Measurements from ENCODE around the gene VAV3. TPM values are rescaled to one million over a fixed set of nuclear protein-coding genes. Genes with fewer than 3 reads are reported as not detected.
A peak's percentile ranks its signal among the peaks of the same experiment; 100 is the strongest.

VAV3 gene
- total RNA-seq, 4 donors from 2014 or later, result 44.1 to 123 (median 111) TPM

GRCh38 chr1:107786203-107786845, 178.7 kb downstream of the VAV3 start:
- no peaks in the 10 kb centered on the region for H3K27me3 ChIP-seq
- H3K4me1 ChIP-seq, result peaks cover 0 to 3% (median 0%) of the 10 kb centered on the region in 4 donors
- H3K36me3 ChIP-seq, result no peaks in the 10 kb centered on the region
- H3K9me3 ChIP-seq, result no peaks in the 10 kb centered on the region
- TF ChIP-seq POLR2A (IDR thresholded peaks at IDR 0.05) (no peak), EP300 (IDR thresholded peaks at IDR 0.05; ENCODE audit: low read depth) (no peak)
- intact Hi-C loops (cut with DNase I; ENCODE audit: low total_unique reads), result no loop called here
- in situ Hi-C loops (cut with MboI; ENCODE audit: low pct_ligation_motif_present in 1 of 4, low pct_unique_long_range_greater_than_20kb in 1 of 4, low sequenced_read_pairs in 3 of 4), result no loop called here
- DNase-seq, result no peak
- H3K4me3 ChIP-seq, result peak overlapping the region in 1 of 4 donors; percentile 3
- no peak overlapping the region for H3K27ac ChIP-seq
- 53 to 59% methylated on average over 5 of the region's 5 CpGs for WGBS, 2 donors (ENCODE audit: low coverage in 1 of 2)

DNA sequence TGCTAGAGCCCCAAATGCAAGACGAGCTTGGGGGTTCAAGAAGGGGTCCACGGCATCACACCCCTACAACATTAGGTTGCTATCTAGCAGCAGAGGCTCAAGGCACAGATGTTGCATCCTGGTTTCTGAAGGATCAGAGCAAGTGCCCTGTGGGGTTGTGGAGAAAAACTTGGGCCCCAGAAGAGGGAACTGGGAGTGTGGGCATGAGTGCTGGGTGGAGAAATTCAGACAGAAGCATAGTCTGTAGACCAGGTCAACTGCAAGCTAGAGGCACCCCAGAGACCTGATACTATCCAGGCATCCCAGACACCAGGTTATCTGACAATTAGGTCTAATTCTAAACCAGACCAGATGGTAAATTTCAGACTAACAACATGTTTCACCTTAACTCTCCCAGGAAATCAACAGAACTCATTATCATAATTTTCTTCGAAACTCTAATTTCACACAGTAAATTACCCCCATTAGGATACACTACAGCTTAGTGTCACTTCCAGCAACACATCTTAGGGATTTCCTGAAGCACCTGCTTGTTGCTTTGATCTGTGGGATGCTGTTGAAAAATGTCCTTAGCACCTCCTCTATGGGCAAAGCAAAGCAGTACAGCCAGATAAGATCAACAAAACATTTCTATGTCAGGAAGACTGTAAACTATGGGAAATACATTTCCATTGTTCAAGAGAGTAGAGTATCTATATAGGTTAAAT, 179.3 kb downstream of the VAV3 start:
- DNase-seq, result no peak
- TF ChIP-seq CTCF (IDR thresholded peaks at IDR 0.05) (no peak), POLR2A (IDR thresholded peaks at IDR 0.05) (no peak), EP300 (IDR thresholded peaks at IDR 0.05; ENCODE audit: low read depth) (no peak), POLR2AphosphoS5 (IDR thresholded peaks at IDR 0.05) (no peak)
- H3K36me3 ChIP-seq, result no peaks in the 10 kb centered on the region
- no peaks in the 10 kb centered on the region for H3K9me3 ChIP-seq
- in situ Hi-C loops (cut with MboI; ENCODE audit: low pct_ligation_motif_present in 1 of 4, low pct_unique_long_range_greater_than_20kb in 1 of 4, low sequenced_read_pairs in 3 of 4), result no loop called here
- peaks cover 0 to 3% (median 0%) of the 10 kb centered on the region in 4 donors for H3K4me1 ChIP-seq
- H3K27ac ChIP-seq, result no peak overlapping the region
- H3K4me3 ChIP-seq, result peak overlapping the region in 1 of 4 donors; percentile 3
- 85% methylated on average over 3 of the region's 3 CpGs; no CpG with 5 or more reads in 1 of the 2 donors for WGBS, 2 donors (ENCODE audit: low coverage in 1 of 2)
- intact Hi-C loops (cut with DNase I; ENCODE audit: low total_unique reads), result no loop called here
- no peaks in the 10 kb centered on the region for H3K27me3 ChIP-seq

- WGBS, 2 donors (ENCODE audit: low coverage in 1 of 2), result 44 to 47% methylated on average over 6 of the region's 6 CpGs
These were observed 182.6 kb downstream of the VAV3 start for GRCh38 chr1:107782217-107782845.

GRCh38 chr1:107781245-107781644, 183.7 kb downstream of the VAV3 start:
- 81 to 86% methylated on average over 2 of the region's 2 CpGs for WGBS, 2 donors (ENCODE audit: low coverage in 1 of 2)
- Histone ChIP-seq H3K4me1 (no peaks in the 10 kb centered on the region), H3K4me3 (no peak overlapping the region), H3K9me3 (no peaks in the 10 kb centered on the region), H3K27me3 (no peaks in the 10 kb centered on the region), H3K27ac (no peak overlapping the region), H3K36me3 (no peaks in the 10 kb centered on the region)
- intact Hi-C loops (cut with DNase I; ENCODE audit: low total_unique reads), result loop anchor here (5.0 kb wide), 1 partner anchor 346 kb away; no protein-coding TSS in a partner anchor
- no peak for TF ChIP-seq POLR2AphosphoS5 (IDR thresholded peaks at IDR 0.05)
- TF ChIP-seq CTCF (IDR thresholded peaks at IDR 0.05), result no peak
- TF ChIP-seq EP300 (IDR thresholded peaks at IDR 0.05; ENCODE audit: low read depth), result no peak
- TF ChIP-seq POLR2A (IDR thresholded peaks at IDR 0.05), result no peak
- DNase-seq, result no peak
- in situ Hi-C loops (cut with MboI; ENCODE audit: low pct_ligation_motif_present in 1 of 4, low pct_unique_long_range_greater_than_20kb in 1 of 4, low sequenced_read_pairs in 3 of 4), result loop anchor here in 2 of 4 donors (5.0 kb wide), 2 partner anchors 346 to 356 kb away; no protein-coding TSS in a partner anchor

More at GRCh38 chr1:107782217-107782845, 182.6 kb downstream of the VAV3 start:
- TF ChIP-seq POLR2A (IDR thresholded peaks at IDR 0.05) (no peak), CTCF (IDR thresholded peaks at IDR 0.05) (peak; percentile 66 to 76 (median 71))
- no peaks in the 10 kb centered on the region for H3K27me3 ChIP-seq
- H3K4me3 ChIP-seq, result no peak overlapping the region
- H3K4me1 ChIP-seq, result peaks cover 0 to 3% (median 0%) of the 10 kb centered on the region in 4 donors
- in situ Hi-C loops (cut with MboI; ENCODE audit: low pct_ligation_motif_present in 1 of 4, low pct_unique_long_range_greater_than_20kb in 1 of 4, low sequenced_read_pairs in 3 of 4) (loop anchor here in 2 of 4 donors (5.0 kb wide), 2 partner anchors 345 to 355 kb away; no protein-coding TSS in a partner anchor), intact Hi-C loops (cut with DNase I; ENCODE audit: low total_unique reads) (loop anchor here (5.0 kb wide), 1 partner anchor 345 kb away; no protein-coding TSS in a partner anchor)
- DNase-seq, result no peak
- H3K27ac ChIP-seq, result no peak overlapping the region
- H3K36me3 ChIP-seq, result no peaks in the 10 kb centered on the region
- no peaks in the 10 kb centered on the region for H3K9me3 ChIP-seq

All from transverse colon (tissue), 4 donors.